Astrocyte (in vitro differentiated cells and primary cell): ENCODE measurements around the gene COG5.

Experiments
- EZH2 ChIP-seq: IDR thresholded peaks from 2 replicates; pipeline ENCODE4 v1.6.1; 2012; ENCODE audit warnings: mild to moderate bottlenecking, low read length, inconsistent platforms; ENCODE audit not compliant: insufficient read depth
- TF ChIP-seq, protein P1 (sequence below): IDR thresholded peaks from 2 replicates; pipeline ENCODE4 v1.5.1; 2011; ENCODE audit warnings: low read depth, mild to moderate bottlenecking, inconsistent platforms, low read length, moderate library complexity; ENCODE audit not compliant: insufficient read depth

- TF ChIP-seq, protein P1, sequence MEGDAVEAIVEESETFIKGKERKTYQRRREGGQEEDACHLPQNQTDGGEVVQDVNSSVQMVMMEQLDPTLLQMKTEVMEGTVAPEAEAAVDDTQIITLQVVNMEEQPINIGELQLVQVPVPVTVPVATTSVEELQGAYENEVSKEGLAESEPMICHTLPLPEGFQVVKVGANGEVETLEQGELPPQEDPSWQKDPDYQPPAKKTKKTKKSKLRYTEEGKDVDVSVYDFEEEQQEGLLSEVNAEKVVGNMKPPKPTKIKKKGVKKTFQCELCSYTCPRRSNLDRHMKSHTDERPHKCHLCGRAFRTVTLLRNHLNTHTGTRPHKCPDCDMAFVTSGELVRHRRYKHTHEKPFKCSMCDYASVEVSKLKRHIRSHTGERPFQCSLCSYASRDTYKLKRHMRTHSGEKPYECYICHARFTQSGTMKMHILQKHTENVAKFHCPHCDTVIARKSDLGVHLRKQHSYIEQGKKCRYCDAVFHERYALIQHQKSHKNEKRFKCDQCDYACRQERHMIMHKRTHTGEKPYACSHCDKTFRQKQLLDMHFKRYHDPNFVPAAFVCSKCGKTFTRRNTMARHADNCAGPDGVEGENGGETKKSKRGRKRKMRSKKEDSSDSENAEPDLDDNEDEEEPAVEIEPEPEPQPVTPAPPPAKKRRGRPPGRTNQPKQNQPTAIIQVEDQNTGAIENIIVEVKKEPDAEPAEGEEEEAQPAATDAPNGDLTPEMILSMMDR, result no peak
- no peak for TF ChIP-seq EZH2
These were observed 60.0 kb downstream of the COG5 start for GRCh38 chr7:107503687-107504086.
